Progenitor cell of endocrine pancreas (in vitro differentiated cells): Measurements from ENCODE around the gene MOB3C. TPM values are rescaled to one million over a fixed set of nuclear protein-coding genes. Genes with fewer than 3 reads are reported as not detected.
"Not testable (repeated sequence)": the region's sequence is repeated elsewhere in the genome, so short reads cannot be mapped to it uniquely, and the experiment has no call there.

Experiments used
- DNase-seq: peaks from one replicate; pipeline ENCODE4 v3.0.0; 2021; ENCODE audit warnings: low spot score; ENCODE audit not compliant: unreplicated experiment
- H3K27ac Mint-ChIP-seq: 2 replicates; pipeline ENCODE4 v1.8.0; 2021; ENCODE audit warnings: mild to moderate bottlenecking, moderate library complexity, mixed read lengths
- H3K27me3 Mint-ChIP-seq: 2 replicates; pipeline ENCODE4 v1.8.0; 2021; ENCODE audit warnings: mixed read lengths
- H3K36me3 Mint-ChIP-seq: 2 replicates; pipeline ENCODE4 v1.8.0; 2022; ENCODE audit warnings: mixed read lengths; ENCODE audit not compliant: insufficient read depth
- H3K4me1 Mint-ChIP-seq: 2 replicates; pipeline ENCODE4 v1.8.0; 2021; ENCODE audit warnings: low read depth, mixed read lengths
- H3K4me3 Mint-ChIP-seq: 2 replicates; pipeline ENCODE4 v1.8.0; 2021; ENCODE audit warnings: low read depth, mild to moderate bottlenecking, moderate library complexity, mixed read lengths
- H3K9me3 Mint-ChIP-seq: 2 replicates; pipeline ENCODE4 v1.8.0; 2021; ENCODE audit warnings: low read depth, mixed read lengths
- CTCF ChIP-seq: fragments of 200-600 bp; sonication (generic); IDR thresholded peaks from one replicate; pipeline ENCODE4 v1.5.0; 2021; ENCODE audit warnings: antibody characterized with exemption, mild to moderate bottlenecking; ENCODE audit not compliant: unreplicated experiment
- total RNA-seq: library from RNA; stranded (reverse); gene quantifications from 2 replicates; pipeline ENCODE4 v1.2.1, GENCODE V29; 2021

The MOB3C gene
- total RNA-seq, 1 donor from 2014 or later = 5.5 TPM

- H3K36me3 Mint-ChIP-seq = peaks cover 21% of the 10 kb centered on the region
- H3K27me3 Mint-ChIP-seq = no peaks in the 10 kb centered on the region
- H3K9me3 Mint-ChIP-seq = no peaks in the 10 kb centered on the region
- no peak overlapping the region for H3K27ac Mint-ChIP-seq
- H3K4me1 Mint-ChIP-seq = no peaks in the 10 kb centered on the region
- DNase-seq = no peak
- no peak for TF ChIP-seq CTCF
- no peak overlapping the region for H3K4me3 Mint-ChIP-seq
Measured at GRCh38 chr1:46656643-46657042, 40.0 kb upstream of the MOB3C start.

- no peak overlapping the region for H3K27ac Mint-ChIP-seq
- H3K4me1 Mint-ChIP-seq = no peaks in the 10 kb centered on the region
- no peak overlapping the region for H3K4me3 Mint-ChIP-seq
- no peaks in the 10 kb centered on the region for H3K27me3 Mint-ChIP-seq
- peaks cover 24% of the 10 kb centered on the region for H3K36me3 Mint-ChIP-seq
- TF ChIP-seq CTCF = no peak
- no peaks in the 10 kb centered on the region for H3K9me3 Mint-ChIP-seq
- no peak for DNase-seq
Measured at GRCh38 chr1:46655848-46656247, 39.2 kb upstream of the MOB3C start.

- H3K27ac Mint-ChIP-seq, H3K4me3 Mint-ChIP-seq, H3K4me1 Mint-ChIP-seq, H3K27me3 Mint-ChIP-seq, DNase-seq, H3K9me3 Mint-ChIP-seq: not testable (repeated sequence)
- H3K36me3 Mint-ChIP-seq = peaks cover 35% of the 10 kb centered on the region
Measured at GRCh38 chr1:46654698-46655097, 38.1 kb upstream of the MOB3C start.

GRCh38 chr1:46654012-46654411 is 37.4 kb upstream of the MOB3C start:
- Mint-ChIP-seq H3K36me3 (peaks cover 42% of the 10 kb centered on the region), H3K27ac (no peak overlapping the region), H3K27me3 (no peaks in the 10 kb centered on the region), H3K9me3 (peaks cover 6% of the 10 kb centered on the region), H3K4me3 (no peak overlapping the region), H3K4me1 (no peaks in the 10 kb centered on the region)
- no peak for DNase-seq
- no peak for TF ChIP-seq CTCF

GRCh38 chr1:46653405-46653958 is 36.9 kb upstream of the MOB3C start:
- Mint-ChIP-seq H3K27me3 (no peaks in the 10 kb centered on the region), H3K9me3 (peaks cover 6% of the 10 kb centered on the region), H3K27ac (no peak overlapping the region), H3K4me3 (no peak overlapping the region), H3K36me3 (peaks cover 46% of the 10 kb centered on the region), H3K4me1 (no peaks in the 10 kb centered on the region)
- no peak for DNase-seq
- TF ChIP-seq CTCF = no peak

- H3K27ac Mint-ChIP-seq = no peak overlapping the region
Measured at GRCh38 chr1:46652321-46653100, 35.9 kb upstream of the MOB3C start.

GRCh38 chr1:46651152-46651551 is 34.5 kb upstream of the MOB3C start:
- H3K27me3 Mint-ChIP-seq, H3K4me1 Mint-ChIP-seq, H3K9me3 Mint-ChIP-seq, H3K27ac Mint-ChIP-seq, DNase-seq, H3K4me3 Mint-ChIP-seq: not testable (repeated sequence)
- H3K36me3 Mint-ChIP-seq = peaks cover 54% of the 10 kb centered on the region

More at GRCh38 chr1:46652321-46653100, 35.9 kb upstream of the MOB3C start:
- H3K4me1 Mint-ChIP-seq = no peaks in the 10 kb centered on the region
- H3K27me3 Mint-ChIP-seq = no peaks in the 10 kb centered on the region
- peaks cover 6% of the 10 kb centered on the region for H3K9me3 Mint-ChIP-seq
- H3K36me3 Mint-ChIP-seq = peaks cover 44% of the 10 kb centered on the region
- no peak for TF ChIP-seq CTCF
- no peak for DNase-seq
- no peak overlapping the region for H3K4me3 Mint-ChIP-seq
